Keratinocyte (primary cell): ENCODE measurements around the gene SLC7A6. TPM values are rescaled to one million over a fixed set of nuclear protein-coding genes. Genes with fewer than 3 reads are reported as not detected.
A peak's percentile ranks its signal among the peaks of the same experiment; 100 is the strongest.

Experiments used
- DNase-seq: peaks from one replicate; pipeline ENCODE4 v3.0.0-alpha.2; 2011; ENCODE audit warnings: low read depth, missing footprints, low spot score
- FAIRE-seq: peaks from 2 replicates; lab custom pipeline; 2011; peaks lifted over from hg19 to GRCh38; lab: Jason Lieb, UNC
- H2AFZ ChIP-seq: 2 replicates; pipeline ENCODE4 v1.6.0; 2012; ENCODE audit warnings: low read length, control low read depth, inconsistent platforms; ENCODE audit not compliant: control insufficient read depth
- H3K27ac ChIP-seq: 2 replicates; pipeline ENCODE4 v1.5.1; 2011; ENCODE audit warnings: low read length; ENCODE audit not compliant: control insufficient read depth, insufficient read depth
- H3K27me3 ChIP-seq: 3 replicates; pipeline ENCODE4 v1.6.0; 2011; ENCODE audit warnings: low read length; ENCODE audit not compliant: control insufficient read depth, insufficient read depth; ENCODE audit errors: extremely low read depth
- H3K36me3 ChIP-seq, 2 experiments: 2 replicates in 1 of 2; 3 replicates in 1 of 2; pipeline ENCODE4 v1.5.1; 2011; ENCODE audit warnings: low read length in 2 of 2, mild to moderate bottlenecking in 1 of 2; ENCODE audit not compliant: control insufficient read depth in 2 of 2, insufficient read depth in 2 of 2; ENCODE audit errors: extremely low read depth in 1 of 2
- H3K4me1 ChIP-seq: 3 replicates; pipeline ENCODE4 v1.5.1; 2011; ENCODE audit warnings: low read length; ENCODE audit not compliant: control insufficient read depth, insufficient read depth; ENCODE audit errors: extremely low read depth
- H3K4me2 ChIP-seq: 3 replicates; pipeline ENCODE4 v1.6.0; 2011; ENCODE audit warnings: low read depth, low read length; ENCODE audit not compliant: control insufficient read depth, insufficient read depth; ENCODE audit errors: extremely low read depth
- H3K4me3 ChIP-seq, 3 experiments: fragments of 200-600 bp in 1 of 3; sonication (generic) in 1 of 3; 2 replicates in 2 of 3; 3 replicates in 1 of 3; pipeline ENCODE4 v1.5.1; 2011 to 2016; ENCODE audit warnings: low read length in 3 of 3, mild to moderate bottlenecking in 3 of 3, control low read depth in 2 of 3, inconsistent platforms in 1 of 3, low read depth in 1 of 3, mixed read lengths in 1 of 3, mixed run types in 1 of 3, moderate library complexity in 1 of 3; ENCODE audit not compliant: control insufficient read depth in 2 of 3, insufficient read depth in 2 of 3; ENCODE audit errors: extremely low read depth in 1 of 3
- H3K79me2 ChIP-seq: 2 replicates; pipeline ENCODE4 v1.6.0; 2012; ENCODE audit warnings: low read length; ENCODE audit not compliant: control insufficient read depth, insufficient read depth
- H3K9ac ChIP-seq: 3 replicates; pipeline ENCODE4 v1.6.0; 2011; ENCODE audit warnings: low read length; ENCODE audit not compliant: control insufficient read depth, insufficient read depth; ENCODE audit errors: extremely low read depth
- H3K9me1 ChIP-seq: 3 replicates; pipeline ENCODE4 v1.6.0; 2011; ENCODE audit warnings: low read length; ENCODE audit not compliant: control insufficient read depth, insufficient read depth; ENCODE audit errors: extremely low read depth
- H3K9me3 ChIP-seq: 2 replicates; pipeline ENCODE4 v1.5.1; 2012; ENCODE audit warnings: low read depth, low read length; ENCODE audit not compliant: control insufficient read depth
- H4K20me1 ChIP-seq: 3 replicates; pipeline ENCODE4 v1.6.0; 2011; ENCODE audit warnings: low read length; ENCODE audit not compliant: control insufficient read depth, insufficient read depth; ENCODE audit errors: extremely low read depth
- EZH2 ChIP-seq: IDR thresholded peaks from one replicate; pipeline ENCODE4 v1.6.1; 2012; ENCODE audit warnings: inconsistent platforms, mild to moderate bottlenecking, low read length, moderate library complexity
- dilution Hi-C: fragments of 300-500 bp; cut with MboI; formaldehyde crosslinking; loops from one replicate; pipeline ENCODE4 v1.7.0; 2020; ENCODE audit warnings: low sequenced_read_pairs; ENCODE audit not compliant: extremely low pct_ligation_motif_present
- polyA plus RNA-seq, 5 experiments: library from polyadenylated mRNA; depleted of rRNA in 3 of 5; stranded (reverse) in 3 of 5; stranded (forward) in 1 of 5; unstranded in 1 of 5; fragments of >200 nt; gene quantifications; 1 replicate in 1 of 5; 2 replicates in 3 of 5; 3 replicates in 1 of 5; pipeline versions ENCODE4 v1.2.1 to v1.2.3, GENCODE V29; 2011 to 2012; ENCODE audit warnings: missing spikeins in 2 of 5, low read depth in 1 of 5, low replicate concordance in 1 of 5
- TF ChIP-seq, protein P1 (sequence below), 3 experiments: IDR thresholded peaks in 1 of 3; conservative IDR thresholded peaks in 1 of 3; optimal IDR thresholded peaks in 1 of 3; 2 replicates in 2 of 3; 3 replicates in 1 of 3; pipeline versions ENCODE3 to v1.5.1; 2011; ENCODE audit warnings: low read length in 3 of 3, mild to moderate bottlenecking in 3 of 3, moderate library complexity in 2 of 3, control low read depth in 1 of 3, inconsistent platforms in 1 of 3; ENCODE audit not compliant: insufficient read depth in 2 of 3; ENCODE audit errors: extremely low read depth in 1 of 3

The SLC7A6 gene
- polyA plus RNA-seq, 1 donor (not counting 4 experiments of a cell fraction or from before 2014, with no cell fraction given) = 43.4 TPM

GRCh38 chr16:68298907-68299561 is 34.7 kb downstream of the SLC7A6 start:
- H3K9me1 ChIP-seq = no peaks in the 10 kb centered on the region
- TF ChIP-seq, protein P1, sequence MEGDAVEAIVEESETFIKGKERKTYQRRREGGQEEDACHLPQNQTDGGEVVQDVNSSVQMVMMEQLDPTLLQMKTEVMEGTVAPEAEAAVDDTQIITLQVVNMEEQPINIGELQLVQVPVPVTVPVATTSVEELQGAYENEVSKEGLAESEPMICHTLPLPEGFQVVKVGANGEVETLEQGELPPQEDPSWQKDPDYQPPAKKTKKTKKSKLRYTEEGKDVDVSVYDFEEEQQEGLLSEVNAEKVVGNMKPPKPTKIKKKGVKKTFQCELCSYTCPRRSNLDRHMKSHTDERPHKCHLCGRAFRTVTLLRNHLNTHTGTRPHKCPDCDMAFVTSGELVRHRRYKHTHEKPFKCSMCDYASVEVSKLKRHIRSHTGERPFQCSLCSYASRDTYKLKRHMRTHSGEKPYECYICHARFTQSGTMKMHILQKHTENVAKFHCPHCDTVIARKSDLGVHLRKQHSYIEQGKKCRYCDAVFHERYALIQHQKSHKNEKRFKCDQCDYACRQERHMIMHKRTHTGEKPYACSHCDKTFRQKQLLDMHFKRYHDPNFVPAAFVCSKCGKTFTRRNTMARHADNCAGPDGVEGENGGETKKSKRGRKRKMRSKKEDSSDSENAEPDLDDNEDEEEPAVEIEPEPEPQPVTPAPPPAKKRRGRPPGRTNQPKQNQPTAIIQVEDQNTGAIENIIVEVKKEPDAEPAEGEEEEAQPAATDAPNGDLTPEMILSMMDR (optimal IDR thresholded peaks at IDR 0.05 in 1 of 3, IDR thresholded peaks at IDR 0.05 in 1 of 3, conservative IDR thresholded peaks at IDR 0.05 in 1 of 3; ENCODE audit: extremely low read depth in 1 of 3, insufficient read depth in 2 of 3, low read length in 3 of 3) = no peak
- TF ChIP-seq EZH2 = no peak
- peak; percentile 89 for FAIRE-seq
- no peaks in the 10 kb centered on the region for H3K9me3 ChIP-seq
- H3K9ac ChIP-seq = peak overlapping the region; percentile 60
- no peak overlapping the region for H2AFZ ChIP-seq
- dilution Hi-C loops = no loop called here
- H3K79me2 ChIP-seq = peaks cover 2% of the 10 kb centered on the region
- no peak overlapping the region for H3K4me3 ChIP-seq
- peaks cover 26 to 67% of the 10 kb centered on the region in 2 experiments for H3K36me3 ChIP-seq
- H3K4me1 ChIP-seq = peaks cover 35% of the 10 kb centered on the region
- H3K4me2 ChIP-seq = peak overlapping the region; percentile 57
- peaks cover 9% of the 10 kb centered on the region for H4K20me1 ChIP-seq
- DNase-seq = no peak
- H3K27me3 ChIP-seq = no peaks in the 10 kb centered on the region
- peak overlapping the region; percentile 92 for H3K27ac ChIP-seq

DNA sequence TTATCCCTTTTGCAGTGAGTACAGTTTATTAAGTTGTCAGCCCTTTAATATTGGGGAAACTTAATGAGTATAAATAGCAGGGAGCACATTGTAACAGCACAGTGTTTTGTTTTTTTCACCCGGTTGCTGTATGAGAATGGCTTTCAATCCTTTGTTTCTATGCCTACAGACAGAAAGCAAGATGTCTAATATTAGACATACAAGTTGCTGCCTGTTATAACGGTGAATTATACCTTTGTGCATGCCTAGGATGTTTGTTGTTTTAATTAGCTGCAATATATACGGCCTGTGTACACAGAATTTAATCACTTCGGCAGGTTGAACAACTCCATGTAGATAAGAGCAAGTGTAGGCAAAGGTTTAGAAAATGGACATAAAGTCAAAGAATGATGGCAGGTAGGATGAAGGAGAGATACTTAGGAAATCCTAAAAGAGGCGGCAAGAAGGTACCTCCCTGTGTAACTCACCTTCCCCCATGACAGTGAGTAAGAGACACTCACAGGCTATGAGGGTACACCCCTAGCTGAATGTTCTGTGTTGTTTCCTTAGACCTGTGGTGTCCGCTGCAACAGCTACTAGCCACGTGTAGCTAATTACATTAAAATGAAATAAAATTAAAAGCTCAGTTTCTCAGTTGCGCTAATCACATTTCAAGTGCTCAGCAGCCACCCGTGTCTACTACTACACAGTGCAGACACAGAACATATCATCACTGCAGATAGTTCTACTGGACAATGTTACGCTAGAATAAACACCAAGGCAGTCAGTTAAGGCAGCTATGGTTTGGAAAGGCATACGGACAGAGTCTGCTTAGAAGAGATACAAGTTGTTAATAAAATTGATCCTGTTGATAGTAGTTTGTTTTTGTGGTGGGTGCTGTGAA is 35.5 kb downstream of the SLC7A6 start:
- H3K4me3 ChIP-seq = no peak overlapping the region
- dilution Hi-C loops = no loop called here
- H3K9me1 ChIP-seq = no peaks in the 10 kb centered on the region
- H3K9ac ChIP-seq = peak overlapping the region; percentile 60
- peaks cover 2% of the 10 kb centered on the region for H3K79me2 ChIP-seq
- TF ChIP-seq, protein P1 (optimal IDR thresholded peaks at IDR 0.05 in 1 of 3, IDR thresholded peaks at IDR 0.05 in 1 of 3, conservative IDR thresholded peaks at IDR 0.05 in 1 of 3; ENCODE audit: extremely low read depth in 1 of 3, insufficient read depth in 2 of 3, low read length in 3 of 3) = no peak
- TF ChIP-seq EZH2 = no peak
- no peaks in the 10 kb centered on the region for H3K9me3 ChIP-seq
- H3K36me3 ChIP-seq = peaks cover 24 to 68% of the 10 kb centered on the region in 2 experiments
- H4K20me1 ChIP-seq = peaks cover 9% of the 10 kb centered on the region
- no peaks in the 10 kb centered on the region for H3K27me3 ChIP-seq
- DNase-seq (no peak), FAIRE-seq (peak; percentile 29)
- H2AFZ ChIP-seq = no peak overlapping the region
- H3K27ac ChIP-seq = peak overlapping the region; percentile 92
- peak overlapping the region; percentile 57 for H3K4me2 ChIP-seq
- peaks cover 35% of the 10 kb centered on the region for H3K4me1 ChIP-seq
